Endothelial cell of umbilical vein (primary cell): ENCODE results near the gene C17orf75. TPM values are rescaled to one million over a fixed set of nuclear protein-coding genes. Genes with fewer than 3 reads are reported as not detected.

Experiments
- BruUV-seq: library from RNA; stranded (reverse); fragments of 400-500 nt; replicated peaks from 2 replicates; lab custom pipeline; 2021; lab: Mats Ljungman, UMichigan
- CTCF ChIA-PET: fragments of 300-600, 350-600 bp; sonication (Branson Sonifier 250); formaldehyde crosslinking; loops from one replicate; lab custom pipeline; 2021; ENCODE audit warnings: antibody characterized with exemption, inconsistent platforms; lab: Charles Lee
- POLR2A ChIA-PET: fragments of 300-600, 350-600 bp; sonication (Branson Sonifier 250); formaldehyde crosslinking; loops from one replicate; lab custom pipeline; 2021; ENCODE audit warnings: antibody characterized with exemption, inconsistent platforms; lab: Charles Lee
- DNase-seq: peaks from one replicate; pipeline ENCODE4 v3.0.0-alpha.2; 2011; ENCODE audit warnings: low read depth, low spot score
- FAIRE-seq: peaks from 2 replicates; lab custom pipeline; 2011; peaks lifted over from hg19 to GRCh38; lab: Jason Lieb, UNC
- H2AFZ ChIP-seq: 2 replicates; pipeline ENCODE4 v1.6.0; 2012; ENCODE audit warnings: low read depth, low read length, control low read depth, inconsistent platforms
- H3K27ac ChIP-seq: 2 replicates; pipeline ENCODE4 v1.5.1; 2011; ENCODE audit warnings: low read depth, mild to moderate bottlenecking, control low read depth, low read length, moderate library complexity; ENCODE audit not compliant: insufficient read depth
- H3K27me3 ChIP-seq, 2 experiments: 2 replicates each; pipeline versions ENCODE4 v1.6.0 to v1.6.1; 2011; ENCODE audit warnings: low read length in 2 of 2, mixed read lengths in 1 of 2; ENCODE audit not compliant: control insufficient read depth in 2 of 2, insufficient read depth in 2 of 2
- H3K36me3 ChIP-seq, 2 experiments: 2 replicates in 1 of 2; 3 replicates in 1 of 2; pipeline ENCODE4 v1.5.1; 2011; ENCODE audit warnings: low read length in 2 of 2, mild to moderate bottlenecking in 1 of 2, moderate library complexity in 1 of 2; ENCODE audit not compliant: control insufficient read depth in 2 of 2, insufficient read depth in 2 of 2; ENCODE audit errors: extremely low read depth in 1 of 2
- H3K4me1 ChIP-seq: 3 replicates; pipeline ENCODE4 v1.5.1; 2011; ENCODE audit warnings: mild to moderate bottlenecking, low read length; ENCODE audit not compliant: control insufficient read depth, insufficient read depth; ENCODE audit errors: extremely low read depth
- H3K4me2 ChIP-seq: 2 replicates; pipeline ENCODE4 v1.6.1; 2011; ENCODE audit warnings: low read length, control low read depth, mixed read lengths; ENCODE audit not compliant: insufficient read depth
- H3K4me3 ChIP-seq, 3 experiments: fragments of 200-600 bp in 1 of 3; sonication (generic), shearing (Covaris generic) in 1 of 3; replicated peaks in 1 of 3; 2 replicates each; pipeline ENCODE4 v1.5.1; 2011 to 2016; ENCODE audit warnings: control low read depth in 3 of 3, low read length in 3 of 3, mild to moderate bottlenecking in 2 of 3, inconsistent platforms in 1 of 3, low read depth in 1 of 3, moderate library complexity in 1 of 3; ENCODE audit not compliant: insufficient read depth in 1 of 3
- H3K79me2 ChIP-seq: 2 replicates; pipeline ENCODE4 v1.6.0; 2012; ENCODE audit warnings: low read length, inconsistent platforms; ENCODE audit not compliant: control insufficient read depth, insufficient read depth
- H3K9ac ChIP-seq: replicated peaks from 2 replicates; pipeline ENCODE3; 2011; ENCODE audit warnings: low read length, control low read depth; ENCODE audit not compliant: insufficient read depth; ENCODE audit errors: extremely low read depth
- H3K9me1 ChIP-seq: replicated peaks from 3 replicates; pipeline ENCODE4 v1.6.0; 2011; ENCODE audit warnings: mild to moderate bottlenecking, low read length; ENCODE audit not compliant: control insufficient read depth, insufficient read depth; ENCODE audit errors: extremely low read depth
- H3K9me3 ChIP-seq: replicated peaks from 2 replicates; pipeline ENCODE4 v1.5.1; 2012; ENCODE audit warnings: low read length, inconsistent platforms; ENCODE audit not compliant: control insufficient read depth, insufficient read depth
- H4K20me1 ChIP-seq: replicated peaks from 2 replicates; pipeline ENCODE3; 2011; ENCODE audit warnings: mild to moderate bottlenecking, low read length; ENCODE audit not compliant: control insufficient read depth, insufficient read depth; ENCODE audit errors: extremely low read depth
- CTCF ChIP-seq, 2 donors: IDR thresholded peaks; 1 replicate in 1 of 2; 2 replicates in 1 of 2; pipeline ENCODE4 v1.5.1; 2011; ENCODE audit warnings: low read length in 2 of 2, mild to moderate bottlenecking in 2 of 2, moderate library complexity in 2 of 2, control low read depth in 1 of 2, inconsistent platforms in 1 of 2, low read depth in 1 of 2; ENCODE audit not compliant: insufficient read depth in 1 of 2; ENCODE audit errors: extremely low read depth in 1 of 2
- EZH2 ChIP-seq: IDR thresholded peaks from 2 replicates; pipeline ENCODE4 v1.6.1; 2012; ENCODE audit warnings: borderline replicate concordance, low read depth, mild to moderate bottlenecking, moderate library complexity, low read length, inconsistent platforms; ENCODE audit not compliant: severe bottlenecking
- FOS ChIP-seq: IDR thresholded peaks from 2 replicates; pipeline ENCODE4 v1.6.1; 2011; ENCODE audit warnings: mild to moderate bottlenecking, low read length, moderate library complexity, borderline replicate concordance; ENCODE audit not compliant: insufficient read depth
- GATA2 ChIP-seq: IDR thresholded peaks from 2 replicates; pipeline ENCODE4 v1.7.0; 2011; ENCODE audit warnings: low read depth, mild to moderate bottlenecking, moderate library complexity, mixed read lengths, low read length; ENCODE audit not compliant: insufficient read length, insufficient read depth
- JUN ChIP-seq: IDR thresholded peaks from 2 replicates; pipeline ENCODE4 v1.6.1; 2011; ENCODE audit warnings: borderline replicate concordance, low read depth; ENCODE audit not compliant: insufficient read length, insufficient read depth
- MYC ChIP-seq: IDR thresholded peaks from one replicate; pipeline ENCODE4 v1.6.1; 2011; ENCODE audit warnings: mild to moderate bottlenecking, low read depth, low read length
- POLR2A ChIP-seq: IDR thresholded peaks from 2 replicates; pipeline ENCODE4 v1.6.1; 2012; ENCODE audit warnings: low read depth, mild to moderate bottlenecking, control low read depth, low read length
- POLR2AphosphoS5 ChIP-seq: IDR thresholded peaks from 2 replicates; pipeline ENCODE4 v1.6.1; 2012; ENCODE audit warnings: low read depth, mild to moderate bottlenecking, control low read depth, low read length, moderate library complexity; ENCODE audit not compliant: insufficient read depth
- dilution Hi-C: fragments of 300-500 bp; cut with MboI; formaldehyde crosslinking; loops from one replicate; pipeline ENCODE4 v1.15.0; 2019; ENCODE audit warnings: low sequenced_read_pairs; ENCODE audit not compliant: extremely low pct_ligation_motif_present
- intact Hi-C: fragments of 100-400 bp; cut with micrococcal nuclease; formaldehyde crosslinking; loops from one replicate; pipeline ENCODE4 v1.10.0; 2022
- polyA plus RNA-seq, 4 experiments: library from polyadenylated mRNA; depleted of rRNA in 3 of 4; stranded (reverse) in 3 of 4; unstranded in 1 of 4; fragments of >200 nt; gene quantifications; 2 replicates each; pipeline versions ENCODE4 v1.2.1 to v1.2.3, GENCODE V29; 2011 to 2012; ENCODE audit warnings: missing spikeins in 1 of 4
- total RNA-seq: library from RNA; stranded (reverse); gene quantifications from 2 replicates; pipeline ENCODE4 v1.2.3, GENCODE V29; 2021
- TF ChIP-seq, protein P1 (sequence below): IDR thresholded peaks from 2 replicates; pipeline ENCODE4 v1.6.1; 2011; ENCODE audit not compliant: insufficient read depth, insufficient read length

Gene C17orf75
- total and polyA plus RNA-seq, 2 donors (not counting 3 experiments of a cell fraction or from before 2014, with no cell fraction given) = 8.8 to 21.5 TPM

GRCh38 chr17:32285306-32285705, 56.7 kb downstream of the C17orf75 start:
- intact Hi-C loops (no loop called here), dilution Hi-C loops (no loop called here)
- POLR2A ChIA-PET = interaction anchor here (1.1 kb wide), 1 partner anchor 159 kb away, joined by 3 read pairs; the partner anchor contains the start of gene PSMD11
- Histone ChIP-seq H3K9ac (no peak overlapping the region), H3K27ac (no peak overlapping the region), H3K79me2 (no peaks in the 10 kb centered on the region), H4K20me1 (no peaks in the 10 kb centered on the region), H3K4me3 (no peak overlapping the region), H3K9me1 (no peaks in the 10 kb centered on the region), H3K27me3 (peaks cover 0 to 2% of the 10 kb centered on the region in 2 experiments), H3K4me1 (peaks cover 9% of the 10 kb centered on the region), H3K9me3 (no peaks in the 10 kb centered on the region), H2AFZ (no peak overlapping the region), H3K4me2 (no peak overlapping the region), H3K36me3 (no peaks in the 10 kb centered on the region)
- CTCF ChIA-PET = interaction anchor here (1.1 kb wide), 1 partner anchor 32 kb away, joined by 3 read pairs; no protein-coding TSS in a partner anchor
- no peak for FAIRE-seq
- no TSS peak for BruUV-seq
- DNase-seq = no peak
- TF ChIP-seq, protein P1, sequence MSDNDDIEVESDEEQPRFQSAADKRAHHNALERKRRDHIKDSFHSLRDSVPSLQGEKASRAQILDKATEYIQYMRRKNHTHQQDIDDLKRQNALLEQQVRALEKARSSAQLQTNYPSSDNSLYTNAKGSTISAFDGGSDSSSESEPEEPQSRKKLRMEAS = no peak
- TF ChIP-seq POLR2AphosphoS5 (no peak), FOS (no peak), JUN (no peak), MYC (no peak), POLR2A (no peak), EZH2 (no peak), GATA2 (no peak), CTCF (IDR thresholded peaks at IDR 0.05; ENCODE audit: extremely low read depth in 1 of 2, insufficient read depth in 1 of 2, low read depth in 1 of 2, low read length in 2 of 2) (no peak)
